GM21786 (cell line): ENCODE data around the gene FYN.

ENCODE experiments used
- ATAC-seq: cut with Tn5 transposase; IDR thresholded peaks from one replicate; pipeline ENCODE4 v1.9.1; 2021; ENCODE audit not compliant: unreplicated experiment

FYN gene

DNA sequence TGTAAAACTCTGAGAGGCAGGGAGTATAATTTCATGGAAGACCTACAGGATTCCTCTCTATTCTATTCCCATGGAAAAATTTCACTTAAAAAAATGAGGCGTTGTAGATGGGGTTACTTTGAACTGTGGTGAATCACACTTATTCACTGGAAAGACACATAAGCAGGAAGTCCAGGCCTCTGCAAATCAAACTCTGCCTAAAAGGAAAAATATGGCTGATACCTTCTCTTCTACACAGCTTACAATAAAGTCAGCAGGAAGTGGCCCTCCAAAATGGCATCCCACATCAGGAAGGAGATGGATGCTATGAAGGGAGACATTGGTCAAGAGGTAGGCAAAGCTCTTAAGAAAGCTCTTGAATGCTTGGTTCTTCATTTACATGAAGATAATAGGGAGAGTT, 115.9 kb downstream of the FYN start:
- ATAC-seq: no peak

DNA sequence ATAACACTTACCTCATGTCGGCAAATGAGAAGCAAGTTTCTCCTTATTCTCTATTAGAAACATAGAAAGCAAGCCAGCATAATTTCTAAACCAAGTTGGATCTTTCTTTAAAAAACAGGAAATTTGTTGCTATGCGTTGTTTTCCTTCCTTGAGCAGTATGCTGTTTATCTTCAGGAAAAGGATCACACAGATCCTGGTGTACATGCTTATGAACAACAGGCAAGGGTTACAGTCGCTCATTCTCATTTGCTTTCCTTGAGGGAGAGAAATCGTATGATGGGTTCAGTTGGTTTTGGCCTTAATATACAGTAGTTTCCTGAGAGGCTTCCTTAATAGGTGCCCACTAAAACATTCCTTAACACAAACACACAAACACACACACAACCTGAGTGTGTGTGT, 118.8 kb downstream of the FYN start:
- ATAC-seq: no peak

DNA sequence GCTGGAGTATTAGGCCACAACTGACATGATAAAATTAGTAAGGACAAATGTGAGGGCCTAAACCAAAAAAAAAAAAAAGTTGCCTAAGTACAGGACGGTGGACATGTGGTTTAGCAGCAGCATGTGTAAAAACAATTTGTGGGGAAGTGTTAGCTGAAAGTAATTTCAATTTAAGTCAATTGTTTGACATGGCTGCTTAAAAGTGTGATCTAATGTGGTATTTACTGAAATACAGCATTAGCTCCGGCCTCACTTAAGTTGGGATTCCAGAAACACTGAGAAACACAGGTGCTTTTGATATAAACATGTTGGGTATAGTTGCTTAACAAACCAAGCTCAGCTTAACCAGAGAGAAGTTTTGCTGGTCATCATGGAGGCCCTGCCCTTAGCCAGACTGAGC, 119.7 kb downstream of the FYN start:
- ATAC-seq: no peak

DNA sequence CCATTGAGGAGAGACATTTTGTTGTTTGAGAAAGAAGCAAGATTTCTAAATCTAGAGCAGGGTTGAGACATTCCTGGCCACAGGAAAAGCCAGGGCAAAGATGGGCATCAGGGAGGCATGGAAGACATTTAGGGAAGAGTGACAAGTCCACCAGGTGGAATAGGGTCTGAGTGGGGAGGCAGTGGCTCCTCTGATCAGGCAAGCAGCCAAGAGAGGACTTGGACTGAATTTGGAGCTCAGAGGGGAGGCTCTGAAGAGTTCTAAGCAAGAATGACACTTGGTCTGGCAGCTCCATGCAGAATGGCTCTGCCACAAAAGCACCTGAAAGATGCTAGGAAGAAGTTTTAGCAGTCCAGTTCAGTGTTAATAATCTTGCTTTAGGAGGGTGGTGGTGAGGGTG, 120.8 kb downstream of the FYN start:
- no peak for ATAC-seq

DNA sequence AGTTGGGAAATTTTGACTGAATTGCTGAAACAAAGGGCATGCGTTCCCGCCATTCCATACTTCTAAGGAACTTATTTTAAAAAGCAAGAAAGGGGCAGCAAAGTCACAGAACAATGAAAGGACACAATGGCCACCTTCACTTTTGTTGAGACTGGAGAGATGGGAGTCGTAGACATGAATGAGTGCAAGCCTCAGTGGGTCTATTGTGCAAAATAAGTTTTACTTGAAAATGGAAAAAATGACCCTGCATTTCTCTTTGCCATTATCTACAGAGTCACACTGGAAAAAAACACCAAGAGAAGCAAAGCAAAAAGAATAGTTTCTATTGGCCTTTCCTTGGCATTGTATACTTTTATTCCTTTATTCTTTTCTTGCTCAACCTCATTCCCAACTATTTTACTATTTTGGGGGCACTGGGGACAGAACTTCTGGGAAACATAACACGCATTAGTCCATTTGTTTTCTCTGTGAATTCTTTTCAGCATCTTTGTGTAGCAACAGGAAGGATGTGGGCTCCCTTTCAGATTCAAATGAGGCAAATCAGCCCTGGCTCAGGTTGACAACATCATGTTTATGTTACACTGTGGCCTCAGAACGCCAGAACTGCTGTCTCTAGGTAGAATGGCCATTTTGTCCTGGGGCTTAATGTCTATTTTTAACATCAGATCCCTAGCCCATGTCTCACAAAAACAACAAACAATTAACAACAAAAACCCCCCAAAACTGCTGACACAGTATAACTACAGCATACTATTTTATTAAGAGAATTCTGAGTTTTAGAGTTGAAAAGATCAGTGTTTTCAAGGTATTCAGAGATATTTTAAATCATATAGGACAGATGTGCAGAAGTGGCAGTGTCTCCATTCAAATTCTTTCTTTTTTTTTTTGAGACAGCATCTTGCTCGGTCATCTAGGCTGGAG, 122.2 kb downstream of the FYN start:
- ATAC-seq: peak; percentile 79

DNA sequence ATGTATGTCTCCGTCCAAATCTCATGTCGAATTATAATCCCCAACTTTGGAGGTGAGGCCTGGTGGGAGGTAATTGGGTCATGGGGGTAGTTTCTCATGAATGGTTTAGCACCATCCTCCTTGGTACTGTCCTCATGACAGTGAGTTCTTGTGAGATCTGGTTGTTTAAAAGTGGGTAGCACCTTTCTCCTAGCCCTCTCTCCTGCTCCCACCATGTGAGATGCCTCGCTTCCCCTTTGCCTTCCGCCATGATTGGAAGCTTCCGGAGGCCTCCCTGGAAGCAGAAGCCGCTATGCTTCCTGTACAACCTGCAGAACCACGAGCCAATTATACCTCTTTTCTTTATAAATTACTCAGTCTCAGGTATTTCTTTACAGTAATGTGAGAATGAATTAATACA, 123.1 kb downstream of the FYN start:
- no peak for ATAC-seq

DNA sequence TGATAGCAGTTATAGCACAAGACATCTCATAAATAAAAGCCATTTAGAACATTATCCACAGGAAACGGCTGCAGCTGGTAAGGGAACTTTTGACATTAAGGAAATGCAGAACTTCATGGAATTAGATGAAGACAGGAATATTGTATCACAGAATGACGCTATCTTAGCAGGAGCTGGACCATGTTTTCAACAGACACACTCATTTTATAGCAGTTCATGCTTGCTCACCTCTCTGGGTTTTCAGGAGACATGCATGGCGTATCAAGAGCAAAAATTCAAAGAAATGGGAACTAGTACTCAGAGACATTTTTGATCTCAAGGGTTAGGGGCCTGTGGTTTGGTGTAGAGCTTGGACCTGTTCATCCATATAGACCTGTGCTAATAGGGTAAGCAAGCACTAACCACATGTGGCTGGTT, 125.0 kb downstream of the FYN start:
- peak; percentile 34 for ATAC-seq

DNA sequence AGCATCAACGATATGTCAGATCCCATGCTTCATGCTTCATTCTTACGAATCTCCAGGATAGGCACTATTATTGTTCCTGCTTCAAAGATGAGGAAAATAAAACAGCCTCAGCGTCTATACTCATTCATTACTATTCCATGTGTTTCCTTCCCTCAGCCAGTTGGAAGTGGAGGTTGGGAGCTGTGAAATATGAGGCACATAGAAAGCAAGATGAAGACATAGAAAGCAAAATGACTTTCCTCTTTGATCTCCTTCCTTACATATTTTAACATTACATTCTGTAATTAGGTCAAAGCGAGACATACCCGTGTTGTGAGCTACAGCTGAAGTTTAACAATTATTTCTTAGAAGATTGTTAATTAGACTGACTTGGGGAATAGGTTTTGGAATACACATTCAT, 125.4 kb downstream of the FYN start:
- no peak for ATAC-seq

DNA sequence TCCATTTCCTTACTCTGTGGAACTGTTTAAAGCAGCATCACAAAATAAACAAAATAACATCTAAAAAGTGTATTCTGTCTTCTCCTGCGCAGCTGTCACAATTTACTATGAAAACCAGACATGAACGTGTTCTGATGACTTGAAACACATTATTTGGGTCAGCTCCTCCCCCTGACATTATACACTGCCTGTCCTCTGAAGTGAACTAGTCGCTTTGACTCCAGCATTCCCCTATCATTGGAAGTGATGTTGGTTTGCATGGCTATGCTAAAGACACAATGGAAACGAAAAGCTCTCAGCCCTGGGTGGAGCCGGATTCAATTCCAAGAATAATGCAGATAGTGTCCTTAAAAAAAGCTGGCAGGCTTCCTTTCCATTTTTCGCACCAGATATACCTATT, 125.9 kb downstream of the FYN start:
- ATAC-seq: no peak

DNA sequence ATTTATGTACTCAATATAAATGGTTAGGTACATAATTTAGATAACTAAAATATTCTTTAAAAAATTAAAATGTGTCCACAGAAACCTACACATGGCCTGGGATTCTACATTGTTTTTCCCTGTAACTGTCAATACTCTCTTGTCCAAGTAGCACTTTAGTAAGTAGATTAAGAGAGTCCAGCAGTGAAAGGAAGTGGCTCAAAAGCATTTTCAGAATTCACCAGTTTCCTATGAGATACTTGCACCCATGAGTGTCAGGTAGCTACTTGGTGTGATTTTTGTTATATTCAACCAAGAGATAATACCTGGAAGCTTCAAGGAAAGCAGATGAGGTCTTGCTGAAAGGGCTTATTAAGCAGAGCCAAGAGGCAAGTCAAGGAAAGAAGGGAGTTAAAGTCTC, 126.3 kb downstream of the FYN start:
- ATAC-seq: no peak

DNA sequence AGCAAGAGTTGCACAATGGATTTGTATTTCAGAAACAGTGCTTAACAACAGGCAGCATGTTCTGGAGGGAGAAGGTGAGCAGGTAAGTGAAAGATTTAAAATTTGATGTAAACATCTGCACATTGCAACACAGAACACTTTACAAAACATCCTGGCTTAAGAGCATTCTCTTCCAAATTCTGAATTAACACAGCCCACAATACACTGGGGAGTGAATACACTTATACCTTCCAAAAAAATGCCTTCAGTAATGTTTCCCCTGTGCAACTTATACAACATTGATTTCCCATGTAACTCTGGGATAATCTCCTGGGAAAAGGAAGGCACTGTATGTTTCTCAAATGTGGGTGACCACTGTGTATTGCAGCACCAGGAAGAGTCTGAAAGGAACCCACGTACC, 127.6 kb downstream of the FYN start:
- no peak for ATAC-seq

DNA sequence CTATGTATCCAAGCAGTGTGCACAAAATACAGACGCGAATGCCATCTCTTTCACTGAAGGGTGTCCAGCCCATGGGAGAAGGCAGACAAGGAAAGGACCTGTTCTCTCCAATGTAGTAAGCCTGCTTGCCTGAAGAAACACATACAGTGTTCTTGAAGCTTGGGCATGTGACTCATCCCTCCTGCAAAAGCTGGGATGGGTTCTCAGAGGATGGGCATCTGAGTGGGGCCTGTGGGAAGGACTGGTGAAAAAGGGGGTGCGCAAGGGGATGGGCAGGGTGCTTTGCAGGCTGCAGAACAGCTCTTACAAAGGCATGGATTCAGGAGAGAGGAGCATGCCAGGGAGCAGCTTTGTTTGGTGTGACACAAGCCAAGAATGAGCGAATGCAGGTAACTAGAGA, 128.1 kb downstream of the FYN start:
- ATAC-seq: no peak

DNA sequence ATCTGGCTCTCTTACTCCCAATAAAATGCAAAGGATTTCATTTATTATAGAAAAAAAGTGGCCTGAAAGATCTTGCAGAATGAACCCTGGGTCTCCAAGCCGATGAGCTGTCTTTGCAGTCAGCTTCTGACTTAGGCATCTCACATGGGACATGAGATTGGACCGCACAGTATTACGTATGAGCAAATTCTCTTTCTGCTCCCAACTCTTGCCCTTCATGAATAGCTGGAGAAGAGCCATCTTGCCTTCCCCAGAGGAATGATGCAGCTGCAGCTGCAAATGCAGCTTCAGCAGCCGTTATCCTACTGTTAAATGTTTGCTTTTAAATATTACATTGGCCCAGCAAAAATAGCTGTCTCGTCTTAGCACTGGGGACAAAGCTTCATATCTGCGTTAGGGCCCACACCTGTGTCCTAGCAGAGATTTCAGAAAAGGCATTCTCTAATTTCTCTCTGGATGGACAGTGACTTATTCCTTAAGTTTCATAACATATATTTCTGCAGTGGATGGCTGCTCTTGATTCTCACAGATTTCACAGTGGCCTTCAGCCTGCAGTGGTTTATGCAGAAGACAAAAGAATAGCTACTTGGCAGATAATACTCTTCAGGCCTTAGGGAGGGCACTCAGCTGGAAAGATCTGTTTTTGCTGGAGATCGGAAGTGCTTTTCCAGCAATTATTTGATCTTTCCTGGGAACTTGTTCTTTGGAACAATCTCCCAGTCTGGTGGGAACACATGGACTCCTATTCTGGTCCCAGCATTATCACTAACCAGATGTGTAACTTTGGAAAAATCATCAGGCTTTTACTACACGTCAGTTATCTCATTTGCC, 129.2 kb downstream of the FYN start:
- no peak for ATAC-seq

DNA sequence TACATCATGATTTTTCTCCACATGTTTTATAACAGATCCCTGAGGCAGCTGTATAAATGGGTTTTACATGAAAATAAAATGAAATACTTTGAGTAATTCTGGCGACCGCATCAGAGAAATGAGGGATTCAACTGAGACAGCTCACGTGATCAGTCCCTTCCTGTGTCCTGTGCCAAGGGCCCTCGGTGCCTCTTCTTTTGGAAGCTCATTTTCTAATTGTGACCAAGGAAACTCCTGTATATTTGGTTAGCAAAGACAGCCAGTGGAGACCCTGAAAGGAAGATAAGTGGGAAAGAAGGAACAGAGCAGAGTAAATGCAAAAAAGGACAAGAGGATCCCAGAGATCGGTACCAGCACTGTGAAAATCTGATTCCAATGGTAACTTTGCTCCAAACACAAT, 129.9 kb downstream of the FYN start:
- no peak for ATAC-seq

DNA sequence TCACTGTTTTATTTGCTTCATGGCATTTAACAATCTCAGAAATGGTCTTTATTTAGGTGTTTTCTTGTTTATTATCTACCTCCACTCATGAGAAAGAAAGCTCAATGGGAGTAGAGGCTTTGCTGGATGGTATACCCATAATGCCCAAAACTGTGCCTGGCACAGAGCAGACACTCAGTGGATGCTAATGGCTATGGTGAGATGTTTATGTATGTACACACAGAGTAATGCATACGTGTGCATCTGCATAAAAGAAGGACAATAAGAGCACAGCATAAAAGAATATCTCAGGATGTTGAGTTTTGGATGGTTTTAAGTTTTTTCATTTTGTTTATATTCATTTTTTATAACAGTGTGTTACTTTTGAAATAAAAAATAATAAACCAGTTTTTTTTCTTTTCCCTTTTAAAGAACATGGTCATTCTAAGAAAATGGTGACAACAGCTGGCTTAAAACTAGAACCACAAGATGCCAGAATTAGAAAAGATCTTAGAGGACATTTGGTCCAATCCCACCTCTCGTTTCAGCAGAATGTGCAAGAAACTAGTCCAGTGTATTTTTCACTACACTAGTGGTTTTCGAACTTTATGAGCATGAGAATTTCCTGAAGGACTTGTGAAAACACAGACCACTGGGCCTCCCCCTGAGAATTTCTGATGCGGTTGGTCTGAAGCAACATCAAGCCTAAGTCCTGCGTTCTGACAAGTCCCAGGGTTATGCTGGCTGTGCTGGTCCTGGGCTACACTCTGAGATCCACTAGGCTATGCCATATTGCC, 131.9 kb downstream of the FYN start:
- peak; percentile 59 for ATAC-seq

DNA sequence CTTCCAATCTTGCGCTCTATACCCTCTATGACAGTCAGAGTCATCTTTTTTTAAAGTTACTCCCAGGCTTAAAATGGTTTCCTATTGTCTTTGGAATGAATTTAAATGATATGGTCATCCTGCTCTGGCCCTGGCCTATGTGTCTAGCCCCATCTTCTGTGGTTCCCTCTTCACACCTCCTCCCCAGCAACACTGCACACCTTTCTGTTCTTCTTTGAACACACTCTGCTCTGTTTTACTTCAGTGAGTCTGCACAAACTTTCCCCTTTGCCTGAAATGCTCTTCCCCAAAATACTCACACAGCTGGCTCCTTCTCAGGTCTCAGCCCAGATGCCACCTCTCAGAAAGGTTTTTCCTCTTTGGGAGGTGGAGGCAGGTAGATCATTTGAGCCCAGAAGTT, 132.7 kb downstream of the FYN start:
- ATAC-seq: no peak

DNA sequence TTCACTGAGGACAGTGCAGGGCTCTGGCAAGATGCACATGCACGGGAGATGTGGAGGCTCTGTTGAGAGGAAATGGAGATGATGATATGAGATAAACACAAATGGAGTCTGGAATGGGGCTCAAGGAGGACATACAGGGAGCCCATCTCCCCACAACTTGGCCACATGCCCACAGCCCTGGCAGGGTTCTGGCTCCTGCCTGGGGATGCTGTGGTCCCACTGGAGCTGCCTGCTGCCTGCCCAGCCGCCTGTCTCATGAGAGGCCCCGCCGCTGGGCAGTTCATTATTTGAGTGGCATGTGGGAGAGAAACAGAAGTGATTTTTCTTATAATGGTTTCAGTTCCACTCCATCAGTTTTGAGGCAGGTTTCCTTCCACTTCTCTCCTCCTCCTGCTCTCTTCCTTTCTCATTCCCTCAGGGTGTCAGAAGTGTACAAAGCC, 134.0 kb downstream of the FYN start:
- no peak for ATAC-seq

DNA sequence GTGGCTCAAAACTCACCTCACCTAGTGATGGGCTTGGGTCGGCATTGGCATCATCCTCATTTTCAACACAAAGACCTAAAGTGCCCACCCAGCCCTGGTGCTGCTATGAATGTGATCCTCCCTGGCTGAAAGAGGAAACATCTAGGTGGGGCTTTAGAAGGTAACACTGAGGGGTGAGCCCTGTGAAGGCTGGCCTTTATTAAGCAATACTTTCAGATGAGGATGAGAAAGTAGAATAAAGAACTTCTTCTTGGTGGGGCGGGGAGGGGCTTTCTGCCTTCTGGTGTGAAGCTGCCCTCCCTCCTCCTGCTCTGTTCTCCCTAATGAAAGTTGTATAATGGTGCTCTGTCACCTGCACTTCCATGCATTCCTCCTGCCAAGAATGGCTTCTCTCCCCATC, 134.6 kb downstream of the FYN start:
- no peak for ATAC-seq

DNA sequence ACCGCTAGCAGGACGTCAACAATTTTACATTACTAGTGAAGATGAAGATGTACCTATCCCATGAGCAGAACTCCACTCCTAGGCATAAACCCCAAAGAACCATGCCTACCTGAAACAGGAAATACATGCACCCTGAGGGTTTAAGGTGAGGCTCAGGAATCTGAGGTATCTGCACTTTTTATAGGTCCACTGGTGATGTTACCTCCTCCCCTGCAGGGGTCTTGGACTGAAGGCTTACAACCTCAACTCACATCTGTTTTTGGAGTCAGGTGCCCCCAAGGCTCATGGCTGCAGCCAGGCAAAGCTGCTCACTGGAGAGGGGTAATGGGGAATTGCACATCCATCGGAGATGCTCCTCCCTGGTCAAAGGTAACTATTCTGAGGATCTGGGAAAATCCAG, 135.1 kb downstream of the FYN start:
- no peak for ATAC-seq

DNA sequence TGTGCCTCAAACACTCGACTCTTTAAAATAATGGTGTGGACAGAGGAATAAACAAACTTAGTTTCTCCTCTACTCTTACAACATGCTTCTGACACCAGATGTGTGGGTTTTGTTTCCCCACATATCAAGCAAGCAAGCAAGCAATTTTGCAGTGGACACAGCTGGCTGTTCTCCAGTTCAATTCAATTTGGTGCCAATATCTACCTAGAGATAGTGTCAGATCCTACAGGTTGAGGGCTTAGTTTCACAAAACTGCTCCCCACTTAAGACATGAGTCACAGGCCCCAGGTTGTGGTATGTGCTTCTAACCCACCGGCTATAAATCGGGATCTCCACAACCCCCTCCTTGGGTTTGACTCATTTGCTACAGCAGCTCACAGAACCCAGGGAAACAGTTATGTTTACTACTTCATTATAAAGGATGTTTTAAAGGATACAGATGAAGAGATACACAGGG, 136.2 kb downstream of the FYN start:
- ATAC-seq: no peak

DNA sequence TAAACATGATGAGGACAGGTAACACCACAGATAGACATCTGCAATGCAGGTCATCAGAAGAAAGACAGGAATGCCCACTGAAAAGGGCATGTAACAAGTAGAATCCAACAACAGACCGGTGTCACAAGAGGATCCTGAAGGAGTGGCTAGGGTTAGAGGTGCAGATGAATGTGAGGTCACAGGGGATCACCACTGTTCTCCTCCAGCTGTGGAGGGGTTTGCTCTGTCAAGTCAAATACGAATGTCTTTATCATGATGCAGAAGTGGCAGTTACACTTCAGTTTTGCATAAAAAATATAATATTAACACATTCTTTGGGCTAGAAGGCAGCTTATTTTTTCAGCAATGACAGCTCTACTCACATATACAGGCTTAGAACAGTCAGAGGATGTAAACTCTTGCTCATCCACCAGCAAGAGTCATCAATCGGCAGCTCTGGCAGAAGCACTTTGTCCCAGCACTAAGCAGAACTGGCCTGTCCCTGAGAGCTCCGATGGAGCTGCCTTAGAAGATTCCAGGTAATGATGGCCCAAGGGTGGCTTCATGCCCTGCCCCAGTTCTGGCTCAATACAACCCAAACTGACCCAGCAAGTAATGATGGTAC, 137.1 kb downstream of the FYN start:
- no peak for ATAC-seq
